HG03520 (cell line): ENCODE data around the gene SLC39A7.

Experiments
- ATAC-seq: cut with Tn5 transposase; IDR thresholded peaks from one replicate; pipeline ENCODE4 v1.9.1; 2021; ENCODE audit warnings: mild to moderate bottlenecking, moderate library complexity; ENCODE audit not compliant: unreplicated experiment

Gene SLC39A7

DNA sequence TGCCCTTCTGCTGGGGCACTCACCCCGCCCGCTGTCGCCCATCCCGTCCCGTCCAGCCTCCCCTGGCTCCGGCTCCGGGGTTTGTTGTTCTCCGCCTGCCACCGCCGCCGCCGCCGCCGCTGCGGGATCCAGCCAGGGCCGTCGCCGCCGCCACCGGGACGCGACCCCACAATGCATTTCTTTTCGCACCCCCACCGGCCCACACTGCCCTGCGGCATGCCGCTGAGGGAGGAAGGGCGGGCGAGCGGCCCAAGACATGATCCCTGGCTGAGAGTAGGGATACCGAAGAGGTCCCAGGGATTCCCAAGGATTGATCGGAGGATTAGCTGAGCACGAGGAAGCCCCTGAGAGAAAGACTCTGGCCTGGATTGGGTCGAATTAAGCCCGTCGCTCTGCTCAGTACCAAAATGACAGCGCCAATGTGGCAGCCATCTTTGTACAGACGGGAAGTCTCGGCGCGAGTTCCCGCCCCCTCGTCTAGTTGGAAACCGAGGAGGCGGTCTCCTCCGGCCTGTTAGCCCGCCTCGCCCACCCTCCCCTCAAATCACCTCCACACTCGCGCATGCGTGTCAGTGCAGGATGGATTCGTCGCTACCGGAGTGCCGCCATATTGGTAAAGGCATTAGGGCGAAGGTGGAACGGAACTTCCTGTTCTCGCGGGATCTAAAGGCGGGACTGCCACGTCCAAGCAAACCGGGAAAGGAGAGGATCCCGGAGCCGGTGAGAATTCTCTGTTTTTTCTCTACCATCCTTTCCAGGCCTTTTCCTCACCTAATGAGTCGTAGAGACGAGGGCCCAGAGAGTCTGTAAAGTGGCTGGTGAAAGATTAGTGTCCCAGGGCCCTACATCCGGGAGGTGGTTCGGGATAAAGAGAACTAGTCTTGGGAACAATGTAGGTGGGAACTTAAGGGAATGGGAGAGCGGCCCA, at the start of gene SLC39A7, which contains the start of gene RXRB:
SLC39A7 (plus strand) TSS at position 649 of the 928 bp plus-strand sequence. CDS start 379 bp downstream, outside the sequence.
RXRB (minus strand) TSS at position 447 of the 928 bp plus-strand sequence; CDS start at position 258, 189 bp downstream.
- ATAC-seq, result peak; percentile 46

DNA sequence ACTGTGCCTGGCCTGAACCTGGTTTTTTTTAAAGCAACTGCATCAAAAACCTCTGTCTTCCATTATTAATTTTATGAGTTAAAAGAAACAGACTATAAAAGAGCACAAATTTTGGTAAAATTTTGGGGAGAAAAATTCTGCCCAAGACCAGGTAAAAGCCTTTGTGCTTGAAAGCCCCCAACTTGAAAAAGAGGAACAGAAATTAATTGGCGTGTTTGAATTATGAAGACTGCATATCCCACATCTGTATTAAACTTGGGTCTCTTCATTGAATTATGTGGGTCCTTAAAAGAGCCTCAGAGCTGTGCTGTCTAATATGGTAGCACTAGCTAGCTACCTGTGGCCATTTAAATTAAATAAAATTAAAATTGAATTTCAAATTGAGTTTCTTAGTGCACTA, 49.6 kb upstream of the SLC39A7 start:
- ATAC-seq, result no peak

- no peak for ATAC-seq
Measured at GRCh38 chr6:33154349-33154748, 46.3 kb upstream of the SLC39A7 start.

DNA sequence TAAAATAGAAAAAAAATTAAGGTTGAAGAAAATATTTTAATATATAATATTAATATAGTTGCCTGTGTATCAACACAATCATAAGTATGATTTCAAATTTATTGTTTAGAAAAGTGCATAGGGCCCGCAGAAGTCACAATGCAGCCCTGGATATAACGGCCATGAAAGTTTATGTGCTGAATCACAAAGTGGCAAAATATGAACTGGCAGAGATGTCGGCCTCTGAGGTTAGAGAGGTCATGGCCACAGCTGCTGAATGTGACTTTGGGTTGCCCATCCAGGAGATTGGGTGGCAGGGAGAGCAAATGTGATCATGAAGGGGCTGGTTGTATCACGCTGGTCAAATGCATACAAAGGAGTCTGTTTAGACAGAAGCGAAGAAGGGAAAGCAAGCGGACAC, 44.1 kb upstream of the SLC39A7 start:
- ATAC-seq, result no peak

DNA sequence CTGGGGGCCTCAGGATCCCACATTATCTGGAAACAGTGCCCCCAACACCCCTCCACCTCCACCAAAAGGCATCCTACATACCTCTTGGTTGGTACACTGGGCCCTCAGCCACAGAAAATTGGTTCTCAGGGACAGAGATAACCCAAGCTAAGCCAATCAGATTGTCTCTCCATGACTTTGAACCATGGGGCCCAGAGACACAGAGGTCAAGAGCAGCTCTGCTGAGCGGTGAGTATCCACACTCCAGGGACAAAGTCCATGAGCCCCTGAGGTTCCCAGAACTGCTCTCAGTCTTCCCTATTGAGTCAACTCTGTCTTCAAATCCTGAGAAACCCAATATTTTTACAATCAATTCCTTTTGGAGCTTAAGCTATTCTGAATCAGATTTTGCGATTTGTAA, 43.7 kb upstream of the SLC39A7 start:
- no peak for ATAC-seq

DNA sequence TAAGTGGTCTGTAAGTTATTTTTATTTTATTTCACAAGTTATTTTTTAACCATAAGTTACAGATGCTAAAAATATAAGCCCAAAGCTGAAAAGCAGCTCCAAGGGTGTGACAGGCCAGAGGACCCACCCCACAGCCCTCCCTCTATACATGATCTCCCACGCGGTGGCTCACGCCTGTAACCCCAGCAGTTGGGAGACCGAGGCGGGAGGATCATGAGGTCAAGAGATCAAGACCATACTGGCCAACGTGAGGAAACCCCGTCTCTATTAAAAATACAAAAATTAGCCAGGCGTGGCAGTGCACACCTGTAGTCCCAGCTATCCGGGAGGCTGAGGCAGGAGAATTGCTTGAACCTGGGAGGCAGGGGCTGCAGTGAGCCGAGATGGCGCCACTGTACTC, 40.6 kb upstream of the SLC39A7 start:
- no peak for ATAC-seq

DNA sequence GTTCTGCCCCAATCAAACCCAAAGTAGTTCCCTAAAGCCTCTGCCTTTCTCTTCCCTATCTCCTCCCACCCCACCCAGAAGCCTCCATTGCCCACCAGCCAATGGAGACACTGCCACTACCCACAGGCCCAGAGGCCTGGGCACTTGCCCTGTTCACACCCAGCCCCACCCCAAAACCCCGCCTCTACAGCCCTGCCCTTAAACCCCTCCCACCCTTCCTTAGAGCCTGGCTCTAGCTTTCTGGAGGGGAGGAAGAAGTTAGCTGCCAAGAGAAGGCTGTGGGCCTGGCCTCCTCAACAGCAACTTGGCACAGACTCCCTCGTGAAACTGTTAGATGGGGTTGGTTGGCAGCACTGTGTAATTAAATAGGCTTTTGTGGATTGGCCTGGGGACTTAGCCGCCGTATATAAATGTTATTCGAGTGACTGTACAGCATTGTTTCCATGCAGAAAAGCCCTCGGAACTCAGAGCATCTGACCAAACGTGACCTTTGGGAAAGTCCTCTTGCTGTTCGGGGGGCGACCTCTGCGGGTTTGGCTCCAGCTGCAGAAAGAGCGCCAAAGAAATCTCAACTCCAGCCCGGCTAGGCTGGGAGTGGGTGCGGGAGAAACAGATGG, 39.8 kb upstream of the SLC39A7 start:
- no peak for ATAC-seq

- no peak for ATAC-seq
Measured at GRCh38 chr6:33161354-33162331, 39.0 kb upstream of the SLC39A7 start.

- ATAC-seq, result no peak
Measured at GRCh38 chr6:33163540-33163939, 37.1 kb upstream of the SLC39A7 start.

GRCh38 chr6:33164176-33164575, 36.5 kb upstream of the SLC39A7 start:
- no peak for ATAC-seq

DNA sequence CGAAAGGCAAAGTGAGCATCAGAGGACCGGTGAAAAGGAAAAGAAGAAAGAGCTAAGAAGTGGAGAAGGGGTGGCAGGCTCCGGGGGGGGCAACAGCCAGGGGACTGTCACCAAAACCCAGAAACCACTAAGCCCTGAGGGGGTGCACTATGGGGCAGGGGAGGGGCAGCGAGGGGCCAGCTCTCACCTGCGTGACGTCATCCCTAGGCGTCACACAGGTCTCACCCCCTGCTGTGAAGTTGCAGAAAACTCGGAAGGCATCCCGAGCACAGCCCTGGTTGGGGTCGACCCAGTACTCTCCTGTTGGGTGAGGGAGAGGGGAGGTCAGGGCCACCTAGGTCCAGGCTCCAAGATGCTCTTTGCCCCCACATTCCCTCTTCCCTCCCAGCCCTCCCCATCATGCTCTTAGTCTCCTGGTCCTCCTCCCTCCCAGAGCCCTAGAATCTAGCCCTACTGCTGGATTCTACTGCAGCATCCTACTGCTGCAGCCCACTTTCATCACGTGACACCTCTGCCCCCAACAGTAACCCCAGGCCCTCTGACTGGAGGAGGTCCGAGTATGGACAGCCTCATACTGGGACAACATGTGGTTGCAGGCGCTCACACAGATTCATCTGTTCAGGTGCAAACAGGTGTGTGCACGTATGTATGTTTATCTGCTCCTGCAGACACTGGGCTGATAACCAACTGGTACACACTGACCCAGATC, 35.8 kb upstream of the SLC39A7 start:
- ATAC-seq, result no peak

DNA sequence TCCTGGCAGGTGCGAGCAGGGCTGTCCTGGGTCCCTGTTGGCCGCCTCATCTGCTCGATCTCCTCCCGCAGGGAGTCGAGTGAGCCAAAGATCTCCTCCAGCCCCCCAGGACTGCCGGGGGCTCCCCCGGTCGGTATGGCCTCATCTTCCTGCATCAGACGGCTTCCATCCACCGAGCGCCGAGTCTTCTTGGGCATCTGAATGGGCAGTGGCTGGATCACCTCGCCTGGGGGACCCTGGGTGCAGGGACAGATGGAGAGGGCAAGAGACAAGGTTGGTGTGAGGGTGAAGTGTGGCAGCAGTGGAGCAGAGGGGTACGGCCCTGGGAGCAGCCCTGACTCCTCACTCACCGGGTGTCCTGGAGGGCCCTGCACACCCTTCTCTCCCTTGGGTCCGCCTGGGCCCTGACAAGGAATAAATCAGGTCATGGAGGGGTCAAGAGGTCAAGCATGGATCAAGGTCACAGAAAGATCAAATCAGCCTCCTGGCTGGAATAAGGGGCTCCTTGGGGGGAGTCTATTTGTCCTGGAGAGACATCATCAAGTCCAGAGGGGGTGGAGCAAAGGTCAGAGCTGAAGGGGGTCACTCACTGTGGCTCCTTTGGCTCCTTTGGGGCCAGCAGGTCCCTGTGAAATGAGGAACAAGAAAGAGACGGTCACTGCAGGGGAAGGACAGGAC, 34.9 kb upstream of the SLC39A7 start:
- no peak for ATAC-seq

DNA sequence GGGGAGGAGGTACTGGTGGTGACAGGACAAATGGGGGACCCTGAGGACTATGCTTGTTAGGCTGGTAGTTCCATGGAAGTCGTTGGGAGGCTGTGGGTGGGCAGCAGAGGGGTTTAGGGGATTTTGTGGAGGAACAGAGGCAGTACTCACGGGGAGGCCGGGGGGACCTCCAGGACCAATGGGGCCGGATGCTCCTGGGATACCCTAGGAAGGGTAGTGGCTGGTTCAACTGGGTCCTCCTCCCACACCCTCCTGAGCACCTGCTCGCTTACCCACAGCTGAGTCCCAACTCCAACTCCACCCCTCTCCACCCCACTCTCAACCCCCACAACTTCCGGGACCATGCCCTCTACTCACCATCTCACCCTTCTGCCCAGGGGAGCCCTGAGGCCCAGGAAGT, 34.3 kb upstream of the SLC39A7 start:
- ATAC-seq, result no peak

DNA sequence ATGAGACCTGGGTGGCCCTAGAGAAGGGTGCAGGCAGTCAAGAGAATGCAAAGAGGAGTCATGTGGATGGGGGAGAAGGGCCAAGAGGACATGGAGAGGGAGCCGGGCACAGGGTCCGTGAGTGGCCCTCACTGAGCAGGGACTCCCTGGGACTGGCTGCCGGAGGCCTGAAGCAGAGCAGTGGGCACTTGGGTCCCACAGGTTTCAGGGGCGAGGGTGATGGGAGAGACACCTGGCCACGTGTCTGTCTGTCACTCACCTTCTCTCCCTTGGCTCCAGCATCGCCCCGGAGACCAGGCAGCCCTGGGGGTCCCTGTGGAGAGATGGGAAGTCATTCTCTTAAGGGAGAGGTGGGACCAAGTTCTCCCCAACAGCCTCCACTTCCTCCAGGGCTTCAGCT, 33.9 kb upstream of the SLC39A7 start:
- no peak for ATAC-seq

- no peak for ATAC-seq
Measured at GRCh38 chr6:33167374-33168283, 33.0 kb upstream of the SLC39A7 start.

DNA sequence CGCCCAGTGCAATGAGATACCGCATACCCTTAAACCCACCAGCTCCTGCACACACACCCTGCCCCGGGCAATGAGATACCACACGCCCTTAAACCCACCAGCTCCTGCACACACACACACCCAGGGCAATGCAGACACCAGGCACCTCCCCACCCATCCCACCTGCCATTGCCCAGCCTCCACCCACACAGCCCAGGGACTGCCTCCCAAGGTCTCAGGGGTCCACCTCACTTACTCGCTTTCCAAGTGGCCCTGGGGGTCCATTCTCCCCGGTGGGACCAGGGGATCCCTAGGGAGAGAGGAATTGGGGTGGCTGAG, 32.4 kb upstream of the SLC39A7 start:
- ATAC-seq, result no peak

GRCh38 chr6:33168639-33169038, 32.0 kb upstream of the SLC39A7 start:
- ATAC-seq, result no peak

- no peak for ATAC-seq
Measured at GRCh38 chr6:33169291-33170175, 31.1 kb upstream of the SLC39A7 start.
